WERI-Rb-1 (cell line): ENCODE measurements around the gene OR52E8.

Experiments used
- DNase-seq: peaks from one replicate; pipeline ENCODE4 v3.0.0-alpha.2; 2020
- H3K27ac ChIP-seq: fragments of 250-450 bp; sonication (Bioruptor Pico); 2 replicates; pipeline ENCODE4 v1.5.1; 2020; ENCODE audit warnings: mild to moderate bottlenecking, moderate library complexity
- H3K27me3 ChIP-seq: fragments of 250-450 bp; sonication (Bioruptor Pico); 2 replicates; pipeline ENCODE4 v1.5.1; 2021; ENCODE audit warnings: mild to moderate bottlenecking, low read depth, moderate library complexity; ENCODE audit not compliant: insufficient read depth, severe bottlenecking
- H3K36me3 ChIP-seq: fragments of 250-450 bp; sonication (Bioruptor Pico); 2 replicates; pipeline ENCODE4 v1.5.1; 2020; ENCODE audit warnings: mild to moderate bottlenecking, moderate library complexity
- H3K4me3 ChIP-seq: 2 replicates; pipeline ENCODE4 v1.5.1; 2011; ENCODE audit warnings: low read depth, mild to moderate bottlenecking, control low read depth, low read length
- H3K9me3 ChIP-seq: fragments of 250-450 bp; sonication (Bioruptor Pico); 2 replicates; pipeline ENCODE4 v1.5.1; 2021; ENCODE audit warnings: mild to moderate bottlenecking, moderate library complexity; ENCODE audit not compliant: severe bottlenecking
- TF ChIP-seq, protein P1 (sequence below): IDR thresholded peaks from 2 replicates; pipeline ENCODE4 v1.5.1; 2011; ENCODE audit warnings: low read depth, mild to moderate bottlenecking, control low read depth, inconsistent platforms, low read length

The OR52E8 gene

DNA sequence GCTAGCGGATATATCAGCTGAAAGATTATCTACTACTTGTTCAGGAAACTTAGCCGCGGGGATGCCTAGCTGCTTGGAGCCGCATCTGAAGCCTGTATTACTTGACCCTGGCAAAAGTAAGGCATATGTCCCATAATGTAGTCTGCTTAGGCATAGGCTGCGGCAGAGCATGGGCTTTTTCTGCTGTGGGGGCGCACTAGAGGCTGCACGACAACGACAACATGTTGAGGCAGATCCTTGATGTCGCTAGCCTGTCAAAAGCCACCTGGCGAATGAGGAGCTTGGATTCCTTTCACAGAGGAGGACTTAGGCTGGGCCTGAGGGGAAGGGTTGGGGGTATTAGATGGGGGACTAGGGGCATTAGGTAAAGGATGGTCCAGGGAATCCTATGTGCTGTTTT, 49.9 kb downstream of the OR52E8 start:
- H3K9me3 ChIP-seq = no peaks in the 10 kb centered on the region
- DNase-seq = peak; percentile 21
- no peak overlapping the region for H3K27ac ChIP-seq
- no peaks in the 10 kb centered on the region for H3K36me3 ChIP-seq
- TF ChIP-seq, protein P1, sequence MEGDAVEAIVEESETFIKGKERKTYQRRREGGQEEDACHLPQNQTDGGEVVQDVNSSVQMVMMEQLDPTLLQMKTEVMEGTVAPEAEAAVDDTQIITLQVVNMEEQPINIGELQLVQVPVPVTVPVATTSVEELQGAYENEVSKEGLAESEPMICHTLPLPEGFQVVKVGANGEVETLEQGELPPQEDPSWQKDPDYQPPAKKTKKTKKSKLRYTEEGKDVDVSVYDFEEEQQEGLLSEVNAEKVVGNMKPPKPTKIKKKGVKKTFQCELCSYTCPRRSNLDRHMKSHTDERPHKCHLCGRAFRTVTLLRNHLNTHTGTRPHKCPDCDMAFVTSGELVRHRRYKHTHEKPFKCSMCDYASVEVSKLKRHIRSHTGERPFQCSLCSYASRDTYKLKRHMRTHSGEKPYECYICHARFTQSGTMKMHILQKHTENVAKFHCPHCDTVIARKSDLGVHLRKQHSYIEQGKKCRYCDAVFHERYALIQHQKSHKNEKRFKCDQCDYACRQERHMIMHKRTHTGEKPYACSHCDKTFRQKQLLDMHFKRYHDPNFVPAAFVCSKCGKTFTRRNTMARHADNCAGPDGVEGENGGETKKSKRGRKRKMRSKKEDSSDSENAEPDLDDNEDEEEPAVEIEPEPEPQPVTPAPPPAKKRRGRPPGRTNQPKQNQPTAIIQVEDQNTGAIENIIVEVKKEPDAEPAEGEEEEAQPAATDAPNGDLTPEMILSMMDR = no peak
- H3K4me3 ChIP-seq = no peak overlapping the region
- H3K27me3 ChIP-seq = peaks cover 72% of the 10 kb centered on the region
